Neural cell (in vitro differentiated cells): ENCODE results near the gene IBA57.

Experiments used
- EP300 ChIP-seq: fragments of 450-650 bp; conservative IDR thresholded peaks from 2 replicates; pipeline ENCODE4 v1.6.1; 2014; ENCODE audit warnings: antibody characterized with exemption, mild to moderate bottlenecking, moderate library complexity; ENCODE audit not compliant: poor library complexity, severe bottlenecking
- EZH2 ChIP-seq: fragments of 200-600, 300-800 bp; shearing (Covaris generic), sonication (generic); IDR thresholded peaks from 2 replicates; pipeline ENCODE4 v1.6.1; 2014; ENCODE audit warnings: antibody characterized with exemption, low read length, borderline replicate concordance, mild to moderate bottlenecking; ENCODE audit not compliant: insufficient read depth, poor library complexity, severe bottlenecking
- RAD21 ChIP-seq: fragments of 450-650 bp; conservative IDR thresholded peaks from 2 replicates; pipeline ENCODE4 v1.6.1; 2014; ENCODE audit warnings: antibody characterized with exemption, mild to moderate bottlenecking, moderate library complexity
- TF ChIP-seq, protein P1 (sequence below): fragments of 450-650 bp; IDR thresholded peaks from 2 replicates; pipeline ENCODE4 v1.5.1; 2014; ENCODE audit warnings: antibody characterized with exemption, mild to moderate bottlenecking, moderate library complexity; ENCODE audit not compliant: poor library complexity, severe bottlenecking

DNA sequence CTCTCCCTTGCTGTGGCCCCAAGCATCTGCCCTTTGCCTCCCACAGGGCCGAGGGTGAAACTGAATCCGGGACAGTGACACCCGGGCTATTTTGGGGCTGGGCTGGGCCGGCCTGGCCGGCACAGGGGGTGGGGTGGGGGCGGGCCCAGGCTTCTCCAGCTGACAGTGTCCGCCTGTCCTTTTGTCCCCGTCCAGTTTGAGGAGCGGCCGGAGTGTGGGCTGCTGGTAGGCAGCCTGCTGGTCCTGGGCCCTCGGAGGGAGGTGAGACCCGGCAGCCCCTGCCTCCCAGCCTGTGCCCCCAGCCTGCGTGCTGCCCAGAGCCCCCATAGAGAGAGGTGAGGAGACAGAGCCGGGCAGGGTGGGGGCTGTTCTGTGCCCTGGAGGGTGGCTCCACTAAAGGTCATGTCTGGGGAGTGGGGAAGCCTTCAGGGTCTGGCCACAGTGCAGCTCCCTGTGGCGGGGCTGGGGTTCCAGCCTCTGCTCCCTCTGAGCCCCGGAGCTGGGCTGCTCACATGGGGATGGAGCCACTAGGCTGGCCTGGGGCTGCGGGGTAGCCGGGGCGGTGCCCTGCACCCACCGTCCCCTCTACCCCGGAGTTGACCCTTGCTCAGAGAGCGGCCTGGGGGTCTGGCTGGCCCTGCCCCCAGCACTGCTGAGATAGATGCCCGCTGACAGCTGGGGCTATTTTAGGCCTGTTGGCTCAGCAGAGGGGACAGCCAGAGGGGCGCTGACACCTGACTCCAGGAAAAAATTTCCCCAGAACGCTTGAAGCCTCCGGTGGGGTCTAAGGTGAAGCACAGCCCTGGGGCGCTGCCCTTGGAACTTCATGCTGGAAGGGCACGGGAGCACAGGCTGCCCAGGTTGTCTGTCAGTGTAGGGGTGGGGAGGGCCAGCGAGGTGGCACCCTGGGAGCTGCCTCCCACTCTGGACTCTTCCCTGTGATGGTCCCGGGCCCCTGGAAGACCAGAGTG is 42.5 kb downstream of the IBA57 start, which contains the start of gene OBSCN:
- TF ChIP-seq EZH2 (no peak), EP300 (no peak), RAD21 (no peak)
- TF ChIP-seq, protein P1, sequence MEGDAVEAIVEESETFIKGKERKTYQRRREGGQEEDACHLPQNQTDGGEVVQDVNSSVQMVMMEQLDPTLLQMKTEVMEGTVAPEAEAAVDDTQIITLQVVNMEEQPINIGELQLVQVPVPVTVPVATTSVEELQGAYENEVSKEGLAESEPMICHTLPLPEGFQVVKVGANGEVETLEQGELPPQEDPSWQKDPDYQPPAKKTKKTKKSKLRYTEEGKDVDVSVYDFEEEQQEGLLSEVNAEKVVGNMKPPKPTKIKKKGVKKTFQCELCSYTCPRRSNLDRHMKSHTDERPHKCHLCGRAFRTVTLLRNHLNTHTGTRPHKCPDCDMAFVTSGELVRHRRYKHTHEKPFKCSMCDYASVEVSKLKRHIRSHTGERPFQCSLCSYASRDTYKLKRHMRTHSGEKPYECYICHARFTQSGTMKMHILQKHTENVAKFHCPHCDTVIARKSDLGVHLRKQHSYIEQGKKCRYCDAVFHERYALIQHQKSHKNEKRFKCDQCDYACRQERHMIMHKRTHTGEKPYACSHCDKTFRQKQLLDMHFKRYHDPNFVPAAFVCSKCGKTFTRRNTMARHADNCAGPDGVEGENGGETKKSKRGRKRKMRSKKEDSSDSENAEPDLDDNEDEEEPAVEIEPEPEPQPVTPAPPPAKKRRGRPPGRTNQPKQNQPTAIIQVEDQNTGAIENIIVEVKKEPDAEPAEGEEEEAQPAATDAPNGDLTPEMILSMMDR: no peak
